GM19324 (cell line): ENCODE data around the gene ARID1B.

Experiments
- ATAC-seq: cut with Tn5 transposase; IDR thresholded peaks from one replicate; pipeline ENCODE4 v1.9.1; 2021; ENCODE audit warnings: mild to moderate bottlenecking, moderate library complexity; ENCODE audit not compliant: unreplicated experiment, low FRiP score

The ARID1B gene

GRCh38 chr6:156954191-156954590 lies 177.0 kb downstream of the ARID1B start:
- no peak for ATAC-seq

GRCh38 chr6:156954816-156955215 lies 177.6 kb downstream of the ARID1B start:
- no peak for ATAC-seq

- ATAC-seq = no peak
Measured at GRCh38 chr6:156955494-156956183, 178.5 kb downstream of the ARID1B start.

- ATAC-seq = no peak
Measured at GRCh38 chr6:156956286-156956685, 179.1 kb downstream of the ARID1B start.

GRCh38 chr6:156957931-156958547 lies 180.9 kb downstream of the ARID1B start:
- no peak for ATAC-seq

GRCh38 chr6:156960525-156960924 lies 183.3 kb downstream of the ARID1B start:
- ATAC-seq = no peak

GRCh38 chr6:156961282-156961892 lies 184.2 kb downstream of the ARID1B start:
- ATAC-seq = no peak

GRCh38 chr6:156963712-156964700 lies 186.8 kb downstream of the ARID1B start:
- ATAC-seq = no peak

GRCh38 chr6:156967852-156968251 lies 190.7 kb downstream of the ARID1B start:
- ATAC-seq = no peak

- no peak for ATAC-seq
Measured at GRCh38 chr6:156969233-156969632, 192.1 kb downstream of the ARID1B start.

GRCh38 chr6:156970595-156971112 lies 193.5 kb downstream of the ARID1B start:
- no peak for ATAC-seq

GRCh38 chr6:156971153-156971885 lies 194.1 kb downstream of the ARID1B start:
- no peak for ATAC-seq

GRCh38 chr6:156972145-156972544 lies 195.0 kb downstream of the ARID1B start:
- no peak for ATAC-seq

GRCh38 chr6:156974830-156975261 lies 197.7 kb downstream of the ARID1B start:
- ATAC-seq = no peak

GRCh38 chr6:156975414-156975813 lies 198.2 kb downstream of the ARID1B start:
- no peak for ATAC-seq

- no peak for ATAC-seq
Measured at GRCh38 chr6:156976216-156977127, 199.3 kb downstream of the ARID1B start.

- no peak for ATAC-seq
Measured at GRCh38 chr6:156977527-156978291, 200.5 kb downstream of the ARID1B start.

GRCh38 chr6:156978948-156979347 lies 201.8 kb downstream of the ARID1B start:
- ATAC-seq = no peak
